ENCODE data around the gene MTOR.

- TF ChIP-seq POLR2A (IDR thresholded peaks at IDR 0.05), result no peak
- peak in 1 of 4 donors; percentile 12 for TF ChIP-seq CTCF (IDR thresholded peaks at IDR 0.05)
Observed at GRCh38 chr1:11248169-11248568, 14.2 kb downstream of the MTOR start.

All from right lobe of liver (tissue), 4 donors.